HL-60 (cell line): ENCODE data around the gene ZNF618.

Experiments used
- DNase-seq, 2 experiments: peaks; one replicate each; pipeline ENCODE4 v3.0.0-alpha.2; 2010 to 2020; ENCODE audit warnings: low read depth in 1 of 2, low spot score in 1 of 2
- H3K27ac ChIP-seq: fragments of 250-450 bp; sonication (Bioruptor Pico); replicated peaks from 2 replicates; pipeline ENCODE4 v1.5.1; 2020; ENCODE audit warnings: mild to moderate bottlenecking, moderate library complexity
- H3K27me3 ChIP-seq: fragments of 250-450 bp; sonication (Bioruptor Pico); 2 replicates; pipeline ENCODE4 v1.5.1; 2021; ENCODE audit warnings: mild to moderate bottlenecking, moderate library complexity; ENCODE audit not compliant: insufficient read depth, poor library complexity, severe bottlenecking
- H3K4me3 ChIP-seq: replicated peaks from 2 replicates; pipeline ENCODE4 v1.5.1; 2011; ENCODE audit warnings: mild to moderate bottlenecking, control low read depth, low read length; ENCODE audit not compliant: insufficient read depth
- GABPA ChIP-seq: IDR thresholded peaks from 2 replicates; pipeline ENCODE4 v1.6.1; 2012; ENCODE audit warnings: low read depth
- POLR2AphosphoS5 ChIP-seq: IDR thresholded peaks from 2 replicates; pipeline ENCODE4 v1.6.1; 2012; ENCODE audit warnings: low read depth
- SPI1 ChIP-seq: IDR thresholded peaks from 2 replicates; pipeline ENCODE4 v1.6.1; 2012; ENCODE audit warnings: low read depth, mild to moderate bottlenecking, borderline replicate concordance
- TF ChIP-seq, protein P1 (sequence below): IDR thresholded peaks from one replicate; pipeline ENCODE4 v1.5.1; 2011; ENCODE audit warnings: low read length, control low read depth, inconsistent platforms; ENCODE audit not compliant: insufficient read depth
- TF ChIP-seq, protein P2 (sequence below): IDR thresholded peaks from 2 replicates; pipeline ENCODE4 v1.6.1; 2012; ENCODE audit warnings: low read depth; ENCODE audit not compliant: insufficient replicate concordance

ZNF618 gene

DNA sequence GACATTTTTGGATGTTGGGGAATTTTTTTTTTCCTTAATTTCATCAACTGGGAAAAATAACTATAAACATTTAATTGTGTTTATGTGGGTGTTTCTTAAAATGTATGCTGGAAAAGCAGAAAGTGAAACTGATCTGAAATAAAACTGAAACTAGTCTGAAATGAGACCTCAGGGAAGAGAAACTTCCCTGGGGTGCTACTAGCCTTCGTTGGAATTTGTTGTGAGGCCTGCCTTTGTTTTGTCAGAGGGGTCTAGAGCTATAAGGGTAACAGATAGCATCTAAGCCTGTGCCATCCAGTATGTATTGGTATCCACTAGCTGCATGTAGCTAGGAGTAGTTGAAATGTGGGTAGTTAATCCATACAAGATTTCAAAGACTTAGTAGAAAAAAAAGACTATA is 10.4 kb downstream of the ZNF618 start:
- Histone ChIP-seq H3K4me3 (no peak overlapping the region), H3K27me3 (no peaks in the 10 kb centered on the region), H3K27ac (no peak overlapping the region)
- no peak for DNase-seq
- TF ChIP-seq, protein P1, sequence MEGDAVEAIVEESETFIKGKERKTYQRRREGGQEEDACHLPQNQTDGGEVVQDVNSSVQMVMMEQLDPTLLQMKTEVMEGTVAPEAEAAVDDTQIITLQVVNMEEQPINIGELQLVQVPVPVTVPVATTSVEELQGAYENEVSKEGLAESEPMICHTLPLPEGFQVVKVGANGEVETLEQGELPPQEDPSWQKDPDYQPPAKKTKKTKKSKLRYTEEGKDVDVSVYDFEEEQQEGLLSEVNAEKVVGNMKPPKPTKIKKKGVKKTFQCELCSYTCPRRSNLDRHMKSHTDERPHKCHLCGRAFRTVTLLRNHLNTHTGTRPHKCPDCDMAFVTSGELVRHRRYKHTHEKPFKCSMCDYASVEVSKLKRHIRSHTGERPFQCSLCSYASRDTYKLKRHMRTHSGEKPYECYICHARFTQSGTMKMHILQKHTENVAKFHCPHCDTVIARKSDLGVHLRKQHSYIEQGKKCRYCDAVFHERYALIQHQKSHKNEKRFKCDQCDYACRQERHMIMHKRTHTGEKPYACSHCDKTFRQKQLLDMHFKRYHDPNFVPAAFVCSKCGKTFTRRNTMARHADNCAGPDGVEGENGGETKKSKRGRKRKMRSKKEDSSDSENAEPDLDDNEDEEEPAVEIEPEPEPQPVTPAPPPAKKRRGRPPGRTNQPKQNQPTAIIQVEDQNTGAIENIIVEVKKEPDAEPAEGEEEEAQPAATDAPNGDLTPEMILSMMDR = no peak
- TF ChIP-seq, protein P2, sequence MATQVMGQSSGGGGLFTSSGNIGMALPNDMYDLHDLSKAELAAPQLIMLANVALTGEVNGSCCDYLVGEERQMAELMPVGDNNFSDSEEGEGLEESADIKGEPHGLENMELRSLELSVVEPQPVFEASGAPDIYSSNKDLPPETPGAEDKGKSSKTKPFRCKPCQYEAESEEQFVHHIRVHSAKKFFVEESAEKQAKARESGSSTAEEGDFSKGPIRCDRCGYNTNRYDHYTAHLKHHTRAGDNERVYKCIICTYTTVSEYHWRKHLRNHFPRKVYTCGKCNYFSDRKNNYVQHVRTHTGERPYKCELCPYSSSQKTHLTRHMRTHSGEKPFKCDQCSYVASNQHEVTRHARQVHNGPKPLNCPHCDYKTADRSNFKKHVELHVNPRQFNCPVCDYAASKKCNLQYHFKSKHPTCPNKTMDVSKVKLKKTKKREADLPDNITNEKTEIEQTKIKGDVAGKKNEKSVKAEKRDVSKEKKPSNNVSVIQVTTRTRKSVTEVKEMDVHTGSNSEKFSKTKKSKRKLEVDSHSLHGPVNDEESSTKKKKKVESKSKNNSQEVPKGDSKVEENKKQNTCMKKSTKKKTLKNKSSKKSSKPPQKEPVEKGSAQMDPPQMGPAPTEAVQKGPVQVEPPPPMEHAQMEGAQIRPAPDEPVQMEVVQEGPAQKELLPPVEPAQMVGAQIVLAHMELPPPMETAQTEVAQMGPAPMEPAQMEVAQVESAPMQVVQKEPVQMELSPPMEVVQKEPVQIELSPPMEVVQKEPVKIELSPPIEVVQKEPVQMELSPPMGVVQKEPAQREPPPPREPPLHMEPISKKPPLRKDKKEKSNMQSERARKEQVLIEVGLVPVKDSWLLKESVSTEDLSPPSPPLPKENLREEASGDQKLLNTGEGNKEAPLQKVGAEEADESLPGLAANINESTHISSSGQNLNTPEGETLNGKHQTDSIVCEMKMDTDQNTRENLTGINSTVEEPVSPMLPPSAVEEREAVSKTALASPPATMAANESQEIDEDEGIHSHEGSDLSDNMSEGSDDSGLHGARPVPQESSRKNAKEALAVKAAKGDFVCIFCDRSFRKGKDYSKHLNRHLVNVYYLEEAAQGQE = no peak
- TF ChIP-seq SPI1 = no peak
- TF ChIP-seq POLR2AphosphoS5 = no peak
- no peak for TF ChIP-seq GABPA

DNA sequence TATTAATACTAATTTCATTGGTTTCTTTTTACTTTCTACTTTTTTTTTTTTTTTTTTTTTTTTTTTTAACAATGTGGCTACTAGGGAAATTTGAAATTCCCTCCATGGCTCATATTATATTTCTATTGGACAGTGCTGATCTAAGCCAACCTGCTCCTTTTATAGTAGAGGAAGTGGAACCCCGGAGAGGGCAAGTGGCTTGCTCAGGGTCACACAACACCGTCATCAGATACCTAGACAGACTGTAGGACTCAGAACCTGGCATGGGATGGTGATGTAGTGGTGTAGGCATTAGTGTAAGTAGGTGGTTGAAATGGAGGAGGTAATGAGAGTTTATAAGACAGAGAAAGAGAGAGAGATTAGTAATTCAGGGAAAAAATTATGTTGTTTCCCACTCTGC is 10.8 kb downstream of the ZNF618 start:
- TF ChIP-seq GABPA (no peak), POLR2AphosphoS5 (no peak), SPI1 (no peak)
- TF ChIP-seq, protein P1 = no peak
- TF ChIP-seq, protein P2 = no peak
- Histone ChIP-seq H3K27me3 (no peaks in the 10 kb centered on the region), H3K4me3 (no peak overlapping the region), H3K27ac (no peak overlapping the region)
- no peak for DNase-seq

DNA sequence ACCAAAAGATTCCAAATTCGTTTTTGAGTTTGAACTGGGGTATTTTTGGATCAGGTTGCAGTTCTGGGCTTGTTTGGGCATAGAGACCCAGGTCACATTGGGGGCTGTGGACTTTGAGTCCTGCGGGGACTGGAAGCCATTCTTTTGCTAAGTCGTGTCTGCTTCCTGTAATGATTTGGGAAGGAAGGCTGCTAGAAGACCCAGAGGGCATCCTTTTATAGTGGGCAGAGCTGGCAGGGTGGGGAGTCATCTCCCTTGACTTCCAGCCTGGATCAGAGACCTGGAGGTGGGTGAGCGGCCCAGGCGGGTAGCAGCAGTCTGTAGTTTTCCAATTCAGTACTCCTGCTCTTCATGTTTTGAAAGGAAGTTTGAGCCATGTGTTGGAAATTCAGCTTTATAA is 11.3 kb downstream of the ZNF618 start:
- H3K4me3 ChIP-seq = no peak overlapping the region
- H3K27me3 ChIP-seq = no peaks in the 10 kb centered on the region
- TF ChIP-seq, protein P2 = no peak
- TF ChIP-seq, protein P1 = no peak
- TF ChIP-seq GABPA (no peak), SPI1 (no peak), POLR2AphosphoS5 (no peak)
- no peak overlapping the region for H3K27ac ChIP-seq
- DNase-seq = no peak
